ENCODE data around the gene NUDT22. TPM values are rescaled to one million over a fixed set of nuclear protein-coding genes. Genes with fewer than 3 reads are reported as not detected.

Gene NUDT22
- total and polyA plus RNA-seq, 2 of the 8 experiments (the other 6 are each of a cell fraction or from before 2014, with no cell fraction given) = 43.4 to 69.0 TPM

DNA sequence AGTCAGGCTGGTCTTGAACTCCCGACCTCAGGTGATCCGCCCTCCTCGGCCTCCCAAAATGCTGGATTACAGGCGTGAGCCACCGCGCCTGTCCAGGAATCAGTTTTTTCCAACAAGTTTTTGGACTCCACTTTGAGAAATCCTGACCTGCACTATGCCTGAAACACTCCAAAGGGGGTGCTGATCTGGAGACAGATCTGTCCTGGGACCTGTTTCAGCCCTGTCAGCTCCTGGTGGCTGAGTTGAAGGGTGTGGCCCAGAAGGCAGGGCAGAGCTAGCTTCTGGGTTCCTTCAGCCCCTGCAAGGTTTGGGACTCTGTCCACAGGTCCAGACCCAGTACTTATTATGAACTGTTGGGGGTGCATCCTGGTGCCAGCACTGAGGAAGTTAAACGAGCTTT, 5.5 kb downstream of the NUDT22 start:
- H2AK5ac ChIP-seq (ENCODE audit: low read depth, low read length) = no peak overlapping the region
- H3K18ac ChIP-seq (ENCODE audit: extremely low read depth, low read length) = no peak overlapping the region
- H3K56ac ChIP-seq (replicated peaks; ENCODE audit: insufficient read length, low read depth, low read length) = no peak overlapping the region
- CTCF ChIA-PET (ENCODE audit: partially characterized antibody) = interaction anchor here (0.7 to 8.6 kb wide), 7 partner anchors 12 to 124 kb away, joined by 3 to 51 read pairs (median 4); partner anchors contain the start of genes BAD, FERMT3, PLCB3 and PPP1R14B
- H2BK120ac ChIP-seq (replicated peaks; ENCODE audit: low read depth, low read length) = no peak overlapping the region
- WGBS, 2 experiments (ENCODE audit: extremely low coverage in 1 of 2, insufficient coverage in 1 of 2, insufficient read length in 1 of 2, insufficient replicate concordance in 2 of 2, low coverage in 1 of 2, low lambda C conversion rate in 2 of 2, missing lambda C conversion rate in 1 of 2) = 89% methylated on average over 7 of the region's 7 CpGs; no CpG with 5 or more reads in 1 of the 2 experiments
- H3K4me3 ChIP-seq (ENCODE audit: extremely low read depth in 1 of 4, insufficient read depth in 2 of 4, low read depth in 3 of 4, low read length in 4 of 4) = 0 out of 8 replicates have a peak overlapping the region, but pooled peaks of 1 of the 4 experiments have one; percentile 80
- H2BK5ac ChIP-seq (ENCODE audit: low read depth, low read length) = no peak overlapping the region
- H3K4ac ChIP-seq (replicated peaks; ENCODE audit: insufficient read length, low read depth, low read length) = no peak overlapping the region
- H4K91ac ChIP-seq (replicated peaks; ENCODE audit: insufficient read length, low read length) = no peak overlapping the region
- POLR2A ChIA-PET (ENCODE audit: partially characterized antibody) = interaction anchor here (1.0 to 11.9 kb wide), 10 partner anchors 15 to 1375 kb away, joined by 3 to 190 read pairs (median 4); partner anchors contain the start of genes FERMT3, FKBP2, PLCB3 and PPP1R14B
- no peaks in the 10 kb centered on the region; the same call in 1 of the 2 replicates for H3K79me1 ChIP-seq (ENCODE audit: low read depth, low read length)
- no peak overlapping the region for H2BK12ac ChIP-seq (ENCODE audit: low read depth, low read length)
- no peaks in the 10 kb centered on the region for H3K9me3 ChIP-seq (ENCODE audit: insufficient read depth in 2 of 2, low read depth in 1 of 2, low read length in 1 of 2)
- peaks cover 0 to 29% (median 12%) of the 10 kb centered on the region in 4 experiments; a peak in 6 of 7 replicates for H3K4me1 ChIP-seq (replicated peaks in 1 of 4; ENCODE audit: control insufficient read depth in 3 of 4, insufficient read depth in 4 of 4, low read length in 3 of 4)
- H3K27ac ChIP-seq (ENCODE audit: low read depth, low read length) = no peak overlapping the region
- no peak overlapping the region for H3K9ac ChIP-seq (replicated peaks in 1 of 4; ENCODE audit: extremely low read depth in 1 of 4, low read depth in 3 of 4, low read length in 3 of 4)
- H2BK20ac ChIP-seq (ENCODE audit: low read length) = no peak overlapping the region
- H3K23ac ChIP-seq (ENCODE audit: insufficient read length) = no peak overlapping the region
- FAIRE-seq (no peak), DNase-seq (ENCODE audit: low read depth in 1 of 2, low spot score in 2 of 2) (no peak)
- TF ChIP-seq CHD2 (IDR thresholded peaks at IDR 0.05; ENCODE audit: low read length) (no peak), SAP30 (IDR thresholded peaks at IDR 0.05; ENCODE audit: insufficient read depth, insufficient replicate concordance, low read length) (no peak), CBX8 (IDR thresholded peaks at IDR 0.05; ENCODE audit: borderline replicate concordance, low read depth, low read length) (no peak), EGR1 (IDR thresholded peaks at IDR 0.05; ENCODE audit: borderline replicate concordance, low read depth, low read length) (no peak), SP4 (IDR thresholded peaks at IDR 0.05; ENCODE audit: low read length) (no peak), YY1 (IDR thresholded peaks at IDR 0.05; ENCODE audit: low read depth, low read length) (no peak), BRCA1 (IDR thresholded peaks at IDR 0.05; ENCODE audit: low read depth, low read length) (no peak), KDM5A (IDR thresholded peaks at IDR 0.05; ENCODE audit: low read length) (no peak), EZH2 (IDR thresholded peaks at IDR 0.05; ENCODE audit: low read depth, low read length, severe bottlenecking) (no peak), RBBP5 (IDR thresholded peaks at IDR 0.05; ENCODE audit: borderline replicate concordance, low read depth, low read length) (no peak)
- H4K20me1 ChIP-seq (replicated peaks in 1 of 2; ENCODE audit: control insufficient read depth in 1 of 2, insufficient read depth in 2 of 2, low read length in 2 of 2) = peaks cover 0 to 6% of the 10 kb centered on the region in 2 experiments
- H4K5ac ChIP-seq (ENCODE audit: insufficient read length, low read depth, low read length) = no peak overlapping the region
- no peak overlapping the region for H2BK15ac ChIP-seq (ENCODE audit: low read length)
- peak overlapping the region in 1 of 2 experiments; percentile 97; a peak in 1 of 4 replicates for H3K4me2 ChIP-seq (ENCODE audit: insufficient read depth in 1 of 2, low read depth in 2 of 2, low read length in 2 of 2)
- no peak overlapping the region for H2AFZ ChIP-seq (ENCODE audit: low read length)
- H3K27me3 ChIP-seq (replicated peaks in 1 of 4; ENCODE audit: control insufficient read depth in 3 of 4, extremely low read depth in 1 of 4, insufficient read depth in 3 of 4, low read length in 3 of 4) = peaks cover 0 to 12% (median 6%) of the 10 kb centered on the region in 4 experiments; a peak in 4 of 7 replicates
- peaks cover 15% of the 10 kb centered on the region for H3K23me2 ChIP-seq (ENCODE audit: low read depth, low read length)
- no peaks in the 10 kb centered on the region for H3K36me3 ChIP-seq (ENCODE audit: control insufficient read depth in 2 of 4, insufficient read depth in 4 of 4, low read length in 3 of 4)
- H3K14ac ChIP-seq (ENCODE audit: insufficient read length) = no peak overlapping the region
- H4K8ac ChIP-seq (ENCODE audit: extremely low read depth, insufficient read depth, low read length) = no peak overlapping the region; the same call in 1 of the 2 replicates
- no peaks in the 10 kb centered on the region for H3K79me2 ChIP-seq (ENCODE audit: control insufficient read depth in 1 of 2, insufficient read depth in 2 of 2, low read length in 2 of 2)

Data from H1 (cell line).